Kidney (tissue), 14 donors: ENCODE measurements around the gene HGFAC. TPM values are rescaled to one million over a fixed set of nuclear protein-coding genes. Genes with fewer than 3 reads are reported as not detected.

Source experiments
- DNase-seq, 5 donors: peaks; one replicate each; pipeline ENCODE4 v3.0.0-alpha.2; 2013 to 2020
- FAIRE-seq: peaks from 2 replicates; lab custom pipeline; 2012; peaks lifted over from hg19 to GRCh38; lab: Jason Lieb, UNC
- H3K27ac ChIP-seq, 2 donors: one replicate each; pipeline ENCODE4 v1.7.0; 2013; ENCODE audit warnings: low read depth in 2 of 2, low read length in 2 of 2, inconsistent platforms in 1 of 2
- H3K27me3 ChIP-seq: one replicate; pipeline ENCODE4 v1.7.1; 2013; ENCODE audit warnings: low read length, inconsistent platforms; ENCODE audit not compliant: control insufficient read depth, insufficient read depth
- H3K36me3 ChIP-seq, 3 donors: one replicate each; pipeline versions ENCODE4 v1.7.0 to v1.7.1; 2013; ENCODE audit warnings: low read length in 3 of 3, control low read depth in 1 of 3, inconsistent platforms in 1 of 3; ENCODE audit not compliant: insufficient read depth in 3 of 3, control insufficient read depth in 2 of 3
- H3K4me1 ChIP-seq, 3 donors: one replicate each; pipeline versions ENCODE4 v1.7.0 to v1.7.1; 2013; ENCODE audit warnings: low read length in 3 of 3, inconsistent platforms in 1 of 3, low read depth in 1 of 3; ENCODE audit not compliant: control insufficient read depth in 2 of 3, insufficient read depth in 2 of 3
- H3K4me3 ChIP-seq, 3 donors: one replicate each; pipeline versions ENCODE4 v1.7.0 to v1.8.1; 2013; ENCODE audit warnings: low read length in 3 of 3, control low read depth in 1 of 3, inconsistent platforms in 1 of 3
- H3K9ac ChIP-seq, 3 donors: one replicate each; pipeline versions ENCODE4 v1.7.0 to v1.7.1; 2013; ENCODE audit warnings: low read length in 3 of 3, control low read depth in 1 of 3, inconsistent platforms in 1 of 3
- H3K9me3 ChIP-seq, 3 donors: one replicate each; pipeline versions ENCODE4 v1.7.0 to v1.7.1; 2013; ENCODE audit warnings: low read length in 3 of 3, control low read depth in 1 of 3, inconsistent platforms in 1 of 3; ENCODE audit not compliant: control insufficient read depth in 2 of 3, insufficient read depth in 1 of 3
- intact Hi-C: fragments of 100-400 bp; cut with DNase I; formaldehyde crosslinking; loops from one replicate; pipeline ENCODE4 v1.11.1; 2022
- polyA plus RNA-seq: library from polyadenylated mRNA; stranded (reverse); fragments of 350-450 nt; fragmentation: Illumina TruSeq; extraction: RNeasy Lipid Tissue Mini Kit (QIAGEN cat#74804); gene quantifications from one replicate; pipeline ENCODE4 v1.2.3, GENCODE V29; 2014; ENCODE audit warnings: low read depth, low replicate concordance; ENCODE audit not compliant: insufficient read depth
- total RNA-seq: library from RNA; stranded (reverse); fragmentation: NEBNext Ultra II Directional; extraction: Animal tissue kit (Norgen Biotek cat#: 25700); gene quantifications from one replicate; pipeline ENCODE4 v1.2.1, GENCODE V29; 2021
- TF ChIP-seq, protein P1 (sequence below): IDR thresholded peaks from 3 replicates; pipeline ENCODE4 v1.5.1; 2012; ENCODE audit warnings: mild to moderate bottlenecking, moderate library complexity, borderline replicate concordance; ENCODE audit not compliant: insufficient read depth; ENCODE audit errors: extremely low read depth
- donor health status: control.
- donor health status: control.
- donor health status: control.
- donor health status: control.
- donor health status: control.
- donor health status: DM: yes; HTN: yes; CAD: no.
- donor health status: Normal renal cell carcinoma (clear cell type).

Gene HGFAC
- total and polyA plus RNA-seq, 2 donors from 2014 or later = 0.86 to 1.6 TPM

DNA sequence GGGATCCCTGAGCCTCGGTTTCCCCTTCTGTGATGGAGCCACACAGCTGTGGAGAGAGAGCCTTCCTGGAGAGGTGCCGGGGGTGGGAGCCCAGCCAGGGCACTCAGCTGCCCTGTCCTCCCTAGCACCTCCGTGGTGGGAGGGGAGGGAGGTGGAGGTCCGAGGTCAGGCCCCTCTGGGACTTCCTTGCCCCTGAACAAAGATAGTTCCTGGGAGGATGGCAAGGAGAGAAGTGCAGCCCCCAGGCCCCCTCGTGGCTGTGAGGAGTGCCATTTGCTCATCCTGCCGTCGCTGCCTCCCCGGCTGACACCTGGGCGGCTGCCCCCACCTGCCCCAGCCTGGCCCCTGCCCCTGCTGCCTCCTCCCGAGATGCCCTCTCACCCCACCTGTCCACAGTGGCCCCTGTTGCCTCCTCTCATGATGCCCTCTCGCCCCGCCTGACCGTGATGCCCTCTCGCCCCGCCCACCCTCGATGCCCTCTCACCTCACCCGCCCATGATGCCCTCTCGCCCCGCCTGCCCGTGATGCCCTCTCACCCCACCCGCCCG lies 34.0 kb downstream of the HGFAC start:
- Histone ChIP-seq H3K27me3 (no peaks in the 10 kb centered on the region), H3K4me1 (no peaks in the 10 kb centered on the region), H3K36me3 (no peaks in the 10 kb centered on the region), H3K4me3 (no peak overlapping the region), H3K9me3 (no peaks in the 10 kb centered on the region), H3K27ac (no peak overlapping the region), H3K9ac (no peak overlapping the region)
- TF ChIP-seq, protein P1, sequence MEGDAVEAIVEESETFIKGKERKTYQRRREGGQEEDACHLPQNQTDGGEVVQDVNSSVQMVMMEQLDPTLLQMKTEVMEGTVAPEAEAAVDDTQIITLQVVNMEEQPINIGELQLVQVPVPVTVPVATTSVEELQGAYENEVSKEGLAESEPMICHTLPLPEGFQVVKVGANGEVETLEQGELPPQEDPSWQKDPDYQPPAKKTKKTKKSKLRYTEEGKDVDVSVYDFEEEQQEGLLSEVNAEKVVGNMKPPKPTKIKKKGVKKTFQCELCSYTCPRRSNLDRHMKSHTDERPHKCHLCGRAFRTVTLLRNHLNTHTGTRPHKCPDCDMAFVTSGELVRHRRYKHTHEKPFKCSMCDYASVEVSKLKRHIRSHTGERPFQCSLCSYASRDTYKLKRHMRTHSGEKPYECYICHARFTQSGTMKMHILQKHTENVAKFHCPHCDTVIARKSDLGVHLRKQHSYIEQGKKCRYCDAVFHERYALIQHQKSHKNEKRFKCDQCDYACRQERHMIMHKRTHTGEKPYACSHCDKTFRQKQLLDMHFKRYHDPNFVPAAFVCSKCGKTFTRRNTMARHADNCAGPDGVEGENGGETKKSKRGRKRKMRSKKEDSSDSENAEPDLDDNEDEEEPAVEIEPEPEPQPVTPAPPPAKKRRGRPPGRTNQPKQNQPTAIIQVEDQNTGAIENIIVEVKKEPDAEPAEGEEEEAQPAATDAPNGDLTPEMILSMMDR = no peak
- intact Hi-C loops = no loop called here
- FAIRE-seq = no peak
- peak in 1 of 5 donors; percentile 68 for DNase-seq

DNA sequence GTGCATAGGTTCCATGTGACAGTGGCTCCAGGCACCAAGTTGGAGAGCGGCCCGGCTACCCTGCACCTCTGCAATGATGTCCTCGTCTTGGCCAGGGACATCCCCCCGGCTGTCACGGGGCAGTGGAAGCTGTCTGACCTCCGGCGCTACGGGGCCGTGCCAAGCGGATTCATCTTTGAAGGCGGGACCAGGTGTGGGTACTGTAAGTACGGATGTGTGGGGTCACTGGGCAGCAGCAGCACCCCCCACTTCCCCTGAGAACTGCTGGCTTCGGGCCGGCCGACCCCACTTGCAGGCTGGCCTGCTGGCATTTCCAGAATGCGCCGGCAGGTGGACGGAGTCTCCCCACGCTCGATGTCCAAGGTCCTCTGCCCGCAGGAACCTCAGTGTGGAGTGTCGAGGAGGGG lies 34.6 kb downstream of the HGFAC start:
- Histone ChIP-seq H3K27me3 (no peaks in the 10 kb centered on the region), H3K36me3 (no peaks in the 10 kb centered on the region), H3K9ac (no peak overlapping the region), H3K27ac (no peak overlapping the region), H3K4me1 (no peaks in the 10 kb centered on the region), H3K9me3 (no peaks in the 10 kb centered on the region), H3K4me3 (no peak overlapping the region)
- intact Hi-C loops = no loop called here
- DNase-seq (peak in 1 of 5 donors; percentile 56), FAIRE-seq (no peak)
- TF ChIP-seq, protein P1 = no peak

DNA sequence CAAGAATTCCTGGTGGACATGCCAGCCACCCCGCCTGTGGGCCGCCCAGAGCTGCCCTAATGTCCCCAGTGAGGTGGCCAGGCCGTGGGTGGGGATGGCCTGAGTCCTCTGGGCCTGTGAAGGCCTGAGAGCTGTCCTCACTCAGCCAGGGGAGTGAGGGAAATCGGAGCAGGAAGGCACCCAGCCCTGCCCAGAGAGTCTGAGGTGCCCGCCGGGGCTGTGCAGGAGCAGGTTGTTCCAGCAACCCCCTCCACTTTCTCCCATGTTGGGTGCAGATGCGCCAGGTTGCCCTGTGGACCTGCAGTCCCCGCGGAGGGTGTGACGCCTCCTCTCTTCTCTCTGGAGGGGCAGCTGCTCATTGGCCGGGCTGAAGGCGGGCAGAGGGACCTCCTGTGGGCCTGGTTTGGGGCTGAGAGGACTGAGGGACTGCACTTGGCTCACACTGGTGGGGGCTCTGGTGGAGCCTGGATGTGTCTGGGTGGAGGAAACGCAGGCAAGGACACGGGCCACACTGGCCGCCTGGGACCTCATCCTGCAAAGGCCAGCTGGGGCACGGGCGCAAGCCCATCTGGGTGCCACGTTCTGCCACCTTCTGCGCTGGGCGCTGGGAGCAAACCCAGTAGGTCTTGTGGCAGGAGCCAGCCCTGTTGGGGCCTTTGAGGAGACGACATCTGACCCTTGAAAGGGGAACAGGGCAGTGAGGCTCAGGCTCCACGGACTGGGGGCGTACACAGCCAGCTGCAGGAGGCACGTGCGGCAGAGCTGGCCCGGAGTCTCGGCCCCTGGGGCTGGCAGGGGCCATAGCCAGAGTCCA lies 35.4 kb downstream of the HGFAC start:
- FAIRE-seq = no peak
- peak in 1 of 5 donors; percentile 68 for DNase-seq
- Histone ChIP-seq H3K36me3 (no peaks in the 10 kb centered on the region), H3K27ac (no peak overlapping the region), H3K9ac (no peak overlapping the region), H3K27me3 (no peaks in the 10 kb centered on the region), H3K4me3 (no peak overlapping the region), H3K9me3 (no peaks in the 10 kb centered on the region), H3K4me1 (no peaks in the 10 kb centered on the region)
- intact Hi-C loops = no loop called here
- TF ChIP-seq, protein P1 = no peak
